Measurements from ENCODE around the gene BMPR1A. TPM values are rescaled to one million over a fixed set of nuclear protein-coding genes. Genes with fewer than 3 reads are reported as not detected.
A peak's percentile ranks its signal among the peaks of the same experiment; 100 is the strongest.
"Not testable (repeated sequence)": the region's sequence is repeated elsewhere in the genome, so short reads cannot be mapped to it uniquely, and the experiment has no call there.

The BMPR1A gene
- total RNA-seq, 1 donor from 2014 or later, result 32.6 TPM

DNA sequence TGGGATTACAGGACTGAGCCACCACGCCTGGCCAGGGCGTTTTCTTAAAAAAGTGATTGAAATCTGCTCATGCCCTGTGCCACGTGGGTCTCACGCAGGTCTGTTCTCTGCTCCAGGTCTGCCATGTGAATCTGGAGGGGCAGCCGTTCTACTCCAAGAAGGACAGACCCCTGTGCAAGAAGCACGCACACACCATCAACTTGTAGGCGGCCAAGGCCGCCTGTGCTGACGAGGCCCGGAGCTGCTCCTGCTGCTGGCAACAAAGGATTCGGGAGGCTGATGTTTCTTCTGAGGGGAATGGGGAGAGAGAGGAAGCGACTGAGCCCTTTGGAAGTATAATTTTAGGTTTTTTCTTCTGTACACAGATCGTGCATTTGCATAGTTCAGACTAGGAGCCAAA is 23.6 kb upstream of the BMPR1A start:
- no peak for DNase-seq (ENCODE audit: low read depth)
- TF ChIP-seq, protein P1, sequence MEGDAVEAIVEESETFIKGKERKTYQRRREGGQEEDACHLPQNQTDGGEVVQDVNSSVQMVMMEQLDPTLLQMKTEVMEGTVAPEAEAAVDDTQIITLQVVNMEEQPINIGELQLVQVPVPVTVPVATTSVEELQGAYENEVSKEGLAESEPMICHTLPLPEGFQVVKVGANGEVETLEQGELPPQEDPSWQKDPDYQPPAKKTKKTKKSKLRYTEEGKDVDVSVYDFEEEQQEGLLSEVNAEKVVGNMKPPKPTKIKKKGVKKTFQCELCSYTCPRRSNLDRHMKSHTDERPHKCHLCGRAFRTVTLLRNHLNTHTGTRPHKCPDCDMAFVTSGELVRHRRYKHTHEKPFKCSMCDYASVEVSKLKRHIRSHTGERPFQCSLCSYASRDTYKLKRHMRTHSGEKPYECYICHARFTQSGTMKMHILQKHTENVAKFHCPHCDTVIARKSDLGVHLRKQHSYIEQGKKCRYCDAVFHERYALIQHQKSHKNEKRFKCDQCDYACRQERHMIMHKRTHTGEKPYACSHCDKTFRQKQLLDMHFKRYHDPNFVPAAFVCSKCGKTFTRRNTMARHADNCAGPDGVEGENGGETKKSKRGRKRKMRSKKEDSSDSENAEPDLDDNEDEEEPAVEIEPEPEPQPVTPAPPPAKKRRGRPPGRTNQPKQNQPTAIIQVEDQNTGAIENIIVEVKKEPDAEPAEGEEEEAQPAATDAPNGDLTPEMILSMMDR (IDR thresholded peaks at IDR 0.05; ENCODE audit: insufficient read depth, low read length, severe bottlenecking), result no peak
- Histone ChIP-seq H3K36me3 (ENCODE audit: control insufficient read depth, insufficient read depth, low read length) (no peaks in the 10 kb centered on the region), H3K27me3 (ENCODE audit: control insufficient read depth, insufficient read depth, low read length) (peaks cover 3% of the 10 kb centered on the region), H3K4me3 (ENCODE audit: low read depth, low read length) (no peak overlapping the region)
- no peak for FAIRE-seq

DNA sequence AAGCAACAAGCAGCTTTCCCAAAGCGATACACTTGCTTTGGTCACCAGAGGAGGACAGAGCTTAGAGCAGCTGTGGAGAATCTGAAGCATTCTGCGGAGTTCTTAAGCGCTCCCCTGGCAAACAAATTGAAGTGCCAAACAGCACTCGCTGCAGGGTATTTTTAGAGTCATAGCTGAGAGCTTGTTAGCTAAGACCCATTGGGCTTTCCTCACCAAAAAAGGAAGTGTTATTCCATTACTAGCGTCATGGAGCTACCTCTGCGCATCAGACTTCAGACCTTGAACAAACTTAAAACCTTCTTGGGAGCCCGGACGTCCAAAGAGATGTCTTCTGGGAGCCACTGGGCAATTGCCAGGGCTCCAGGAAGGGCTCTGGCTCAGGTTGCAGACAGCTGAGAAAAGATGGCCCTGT is 23.2 kb upstream of the BMPR1A start:
- DNase-seq (ENCODE audit: low read depth), result no peak
- Histone ChIP-seq H3K36me3 (ENCODE audit: control insufficient read depth, insufficient read depth, low read length) (no peaks in the 10 kb centered on the region), H3K27me3 (ENCODE audit: control insufficient read depth, insufficient read depth, low read length) (peaks cover 3% of the 10 kb centered on the region), H3K4me3 (ENCODE audit: low read depth, low read length) (no peak overlapping the region)
- FAIRE-seq, result no peak
- TF ChIP-seq, protein P1 (IDR thresholded peaks at IDR 0.05; ENCODE audit: insufficient read depth, low read length, severe bottlenecking), result no peak

DNA sequence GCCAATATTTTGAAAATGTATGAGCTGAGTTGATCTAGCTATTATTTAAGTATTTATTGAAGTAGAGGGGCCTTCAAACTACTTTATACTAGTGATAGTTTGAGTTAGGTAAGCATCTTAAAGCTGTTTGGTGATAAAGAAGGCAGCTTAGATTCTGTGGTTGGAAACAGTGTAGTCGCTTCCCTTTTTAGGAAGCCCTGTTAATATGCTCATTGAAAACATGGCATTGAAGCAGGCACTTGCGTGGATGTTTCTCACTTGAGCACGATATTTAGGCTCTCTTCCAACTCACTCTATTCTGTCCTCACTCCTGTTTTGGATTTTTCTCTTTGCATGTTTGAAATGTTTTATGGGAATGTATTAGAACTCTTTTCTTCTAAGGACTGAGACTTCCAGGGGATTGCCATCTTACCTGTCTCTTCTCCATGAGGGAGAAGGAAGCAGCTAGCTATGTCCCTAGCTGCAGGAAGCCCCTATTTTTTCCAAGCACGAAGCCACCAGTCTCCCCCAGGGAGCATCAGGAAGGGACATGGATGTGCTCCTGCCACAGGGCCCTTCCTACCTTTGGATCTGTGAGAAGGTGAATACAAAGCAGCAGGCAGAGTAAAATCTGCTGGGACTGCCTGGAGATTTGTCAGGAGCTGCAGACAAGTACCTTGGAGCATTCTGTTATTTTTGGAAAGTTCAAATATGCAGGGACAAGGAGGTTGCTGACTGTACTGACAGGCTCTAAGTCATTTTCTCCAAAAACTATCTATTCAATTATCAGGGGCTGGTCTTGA is 22.0 kb upstream of the BMPR1A start:
- Histone ChIP-seq H3K4me3 (ENCODE audit: low read depth, low read length) (no peak overlapping the region), H3K36me3 (ENCODE audit: control insufficient read depth, insufficient read depth, low read length) (no peaks in the 10 kb centered on the region), H3K27me3 (ENCODE audit: control insufficient read depth, insufficient read depth, low read length) (peaks cover 3% of the 10 kb centered on the region)
- TF ChIP-seq, protein P1 (IDR thresholded peaks at IDR 0.05; ENCODE audit: insufficient read depth, low read length, severe bottlenecking), result no peak
- no peak for FAIRE-seq
- no peak for DNase-seq (ENCODE audit: low read depth)

DNA sequence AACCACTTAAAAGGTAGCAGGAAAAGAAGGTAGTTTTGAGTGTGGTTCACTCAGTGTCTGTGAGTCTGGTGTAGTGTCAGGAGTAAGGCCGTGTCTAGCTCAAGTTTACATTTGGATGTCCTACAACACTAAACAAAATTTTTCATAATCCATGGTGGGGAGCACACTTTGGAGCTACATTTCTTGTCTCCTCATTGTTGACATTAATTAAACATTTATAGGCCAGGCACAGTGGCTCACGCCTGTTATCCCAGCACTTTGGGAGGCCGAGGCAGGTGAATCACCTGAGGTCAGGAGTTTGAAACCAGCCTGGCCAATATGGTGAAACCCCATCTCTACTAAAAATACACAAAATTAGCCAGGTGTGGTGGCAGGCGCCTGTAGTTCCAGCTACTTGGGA is 21.1 kb upstream of the BMPR1A start:
- DNase-seq (ENCODE audit: low read depth); FAIRE-seq; H3K36me3 ChIP-seq (ENCODE audit: control insufficient read depth, insufficient read depth, low read length); H3K4me3 ChIP-seq (ENCODE audit: low read depth, low read length); H3K27me3 ChIP-seq (ENCODE audit: control insufficient read depth, insufficient read depth, low read length): not testable (repeated sequence)

DNA sequence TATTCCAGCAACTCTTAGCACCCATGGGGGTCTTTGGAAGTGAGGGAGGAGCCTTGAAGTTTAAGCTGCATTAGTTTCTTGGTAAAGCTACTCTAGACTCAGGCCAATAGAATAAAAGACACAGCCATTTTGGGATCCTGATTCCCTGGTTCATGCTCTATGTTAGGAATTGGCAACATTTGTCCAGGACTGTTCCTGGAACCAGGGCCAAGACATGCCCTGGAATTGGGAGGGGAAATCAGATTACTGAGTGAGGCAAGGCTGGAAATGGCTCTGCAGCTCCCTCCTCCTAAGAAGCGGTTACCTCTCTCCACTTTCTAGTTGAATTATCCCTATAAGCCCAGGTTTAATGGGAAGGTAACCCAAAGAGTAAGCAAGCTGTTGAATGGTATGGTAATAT is 14.2 kb upstream of the BMPR1A start:
- Histone ChIP-seq H3K36me3 (ENCODE audit: control insufficient read depth, insufficient read depth, low read length) (no peaks in the 10 kb centered on the region), H3K27me3 (ENCODE audit: control insufficient read depth, insufficient read depth, low read length) (no peaks in the 10 kb centered on the region), H3K4me3 (ENCODE audit: low read depth, low read length) (no peak overlapping the region)
- no peak for FAIRE-seq
- TF ChIP-seq, protein P1 (IDR thresholded peaks at IDR 0.05; ENCODE audit: insufficient read depth, low read length, severe bottlenecking), result no peak
- DNase-seq (ENCODE audit: low read depth), result no peak

DNA sequence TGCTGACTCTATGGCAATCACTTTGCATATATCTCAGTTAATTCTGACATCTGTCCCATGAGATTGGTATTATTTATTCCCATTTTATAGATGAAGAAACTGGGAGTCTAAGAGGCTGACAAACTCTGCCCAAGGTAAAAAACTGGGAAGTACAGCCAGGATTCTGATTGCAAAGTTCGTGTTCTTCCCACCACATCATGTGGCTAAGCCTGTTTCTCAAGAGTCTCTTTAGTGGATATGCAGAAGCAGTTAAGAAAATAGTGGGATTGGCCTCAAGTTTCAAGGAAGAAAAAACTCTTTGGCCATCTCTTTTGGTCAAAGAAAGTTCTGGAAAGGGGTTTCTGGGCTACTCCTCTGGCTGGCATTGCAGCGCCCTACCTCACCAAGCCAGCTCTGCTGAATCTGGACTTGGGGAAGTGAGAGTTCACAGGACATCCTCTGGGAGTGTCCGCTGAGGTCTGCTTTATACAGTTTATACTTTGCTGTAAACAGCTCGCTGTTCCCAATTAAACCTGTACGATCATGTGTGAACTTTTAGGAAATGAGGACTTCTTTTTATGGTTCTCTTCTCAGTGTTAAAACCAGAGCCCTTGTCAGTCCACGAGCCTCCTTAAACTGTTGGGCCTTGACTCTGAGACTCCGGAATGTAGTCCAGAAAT is 12.2 kb upstream of the BMPR1A start:
- Histone ChIP-seq H3K4me3 (ENCODE audit: low read depth, low read length) (no peak overlapping the region), H3K36me3 (ENCODE audit: control insufficient read depth, insufficient read depth, low read length) (no peaks in the 10 kb centered on the region), H3K27me3 (ENCODE audit: control insufficient read depth, insufficient read depth, low read length) (no peaks in the 10 kb centered on the region)
- FAIRE-seq, result peak; percentile 28
- DNase-seq (ENCODE audit: low read depth), result no peak
- TF ChIP-seq, protein P1 (IDR thresholded peaks at IDR 0.05; ENCODE audit: insufficient read depth, low read length, severe bottlenecking), result no peak
